Measurements from ENCODE around the gene KLHDC10.

DNA sequence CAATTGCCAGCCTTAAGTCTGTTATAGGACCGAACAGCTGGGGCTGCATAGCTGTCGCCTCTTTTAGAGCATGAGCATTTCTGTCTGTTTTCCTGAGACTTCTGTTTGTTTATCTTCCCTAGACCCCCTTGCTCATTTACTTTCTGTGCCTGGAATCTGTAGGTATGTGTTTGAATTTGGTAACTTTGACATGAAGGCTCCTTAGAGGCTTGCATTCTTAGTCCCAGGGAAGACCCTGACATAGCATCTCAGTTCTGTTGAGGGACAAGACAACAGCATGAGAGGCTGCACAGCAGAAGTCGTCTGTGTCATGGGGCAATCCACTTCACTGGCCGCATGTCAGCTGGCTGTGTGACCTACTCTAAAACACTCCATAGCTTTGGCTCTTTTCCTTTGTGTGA lies 58.7 kb downstream of the KLHDC10 start:
- TF ChIP-seq, protein P1, sequence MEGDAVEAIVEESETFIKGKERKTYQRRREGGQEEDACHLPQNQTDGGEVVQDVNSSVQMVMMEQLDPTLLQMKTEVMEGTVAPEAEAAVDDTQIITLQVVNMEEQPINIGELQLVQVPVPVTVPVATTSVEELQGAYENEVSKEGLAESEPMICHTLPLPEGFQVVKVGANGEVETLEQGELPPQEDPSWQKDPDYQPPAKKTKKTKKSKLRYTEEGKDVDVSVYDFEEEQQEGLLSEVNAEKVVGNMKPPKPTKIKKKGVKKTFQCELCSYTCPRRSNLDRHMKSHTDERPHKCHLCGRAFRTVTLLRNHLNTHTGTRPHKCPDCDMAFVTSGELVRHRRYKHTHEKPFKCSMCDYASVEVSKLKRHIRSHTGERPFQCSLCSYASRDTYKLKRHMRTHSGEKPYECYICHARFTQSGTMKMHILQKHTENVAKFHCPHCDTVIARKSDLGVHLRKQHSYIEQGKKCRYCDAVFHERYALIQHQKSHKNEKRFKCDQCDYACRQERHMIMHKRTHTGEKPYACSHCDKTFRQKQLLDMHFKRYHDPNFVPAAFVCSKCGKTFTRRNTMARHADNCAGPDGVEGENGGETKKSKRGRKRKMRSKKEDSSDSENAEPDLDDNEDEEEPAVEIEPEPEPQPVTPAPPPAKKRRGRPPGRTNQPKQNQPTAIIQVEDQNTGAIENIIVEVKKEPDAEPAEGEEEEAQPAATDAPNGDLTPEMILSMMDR (IDR thresholded peaks at IDR 0.05; ENCODE audit: extremely low read depth in 1 of 2, insufficient read depth in 1 of 2, low read depth in 1 of 2, low read length in 2 of 2) = no peak
- TF ChIP-seq JUN (IDR thresholded peaks at IDR 0.05; ENCODE audit: borderline replicate concordance, insufficient read depth, insufficient read length, low read depth) = no peak
- TF ChIP-seq EZH2 (IDR thresholded peaks at IDR 0.05; ENCODE audit: borderline replicate concordance, low read depth, low read length, severe bottlenecking) = no peak
- TF ChIP-seq POLR2AphosphoS5 (IDR thresholded peaks at IDR 0.05; ENCODE audit: insufficient read depth, low read depth, low read length) = no peak
- TF ChIP-seq POLR2A (IDR thresholded peaks at IDR 0.05; ENCODE audit: low read depth, low read length) = no peak
- no peak for TF ChIP-seq FOS (IDR thresholded peaks at IDR 0.05; ENCODE audit: borderline replicate concordance, insufficient read depth, low read length)
- no peak for TF ChIP-seq GATA2 (IDR thresholded peaks at IDR 0.05; ENCODE audit: insufficient read depth, insufficient read length, low read depth, low read length)

Data from endothelial cell of umbilical vein (primary cell).